ENCODE results near the gene SMAD6. TPM values are rescaled to one million over a fixed set of nuclear protein-coding genes. Genes with fewer than 3 reads are reported as not detected.

The SMAD6 gene
- total RNA-seq, 2 donors from 2014 or later = 9.4 to 22.0 TPM

DNA sequence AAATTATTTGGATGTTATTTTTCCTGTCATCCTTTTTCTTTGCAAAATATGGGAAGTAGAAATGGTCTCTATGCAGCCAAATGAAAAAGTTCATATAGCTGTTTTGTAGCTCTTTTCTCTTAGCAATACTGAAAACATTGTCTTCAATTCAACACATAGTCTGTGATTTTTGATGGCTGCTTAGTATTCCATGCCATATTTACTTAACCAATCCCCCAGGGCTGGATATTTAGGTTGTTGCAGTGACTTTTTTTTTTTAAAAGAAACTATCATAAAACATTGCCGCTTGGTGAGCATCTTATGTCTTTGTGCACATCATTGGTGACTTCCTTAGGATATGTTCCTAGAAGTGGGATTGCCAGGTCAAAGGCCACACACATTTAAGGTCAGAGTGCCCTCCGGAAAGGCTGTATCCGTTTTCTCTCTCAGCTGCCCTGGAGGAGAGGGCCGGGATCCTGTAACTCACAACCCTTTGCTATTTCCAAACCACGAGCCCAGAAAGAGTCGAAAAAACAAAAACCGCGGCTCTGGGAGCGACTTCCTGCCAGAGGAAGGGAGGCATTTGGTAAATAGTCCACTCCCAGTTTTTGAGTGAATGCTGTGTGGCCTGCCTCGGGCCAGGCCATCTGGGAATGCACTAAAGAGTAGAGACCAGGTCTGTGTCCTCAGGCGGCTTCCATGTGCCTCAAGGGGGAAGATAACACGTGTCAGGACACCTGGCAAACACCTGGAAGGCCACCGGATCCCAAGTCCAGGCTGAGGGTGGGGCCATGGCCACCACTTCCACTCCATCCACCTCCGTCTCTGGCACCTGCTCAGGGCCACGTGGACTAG lies 41.9 kb downstream of the SMAD6 start:
- H3K4me3 ChIP-seq = no peak overlapping the region
- H3K36me3 ChIP-seq = no peaks in the 10 kb centered on the region
- no peaks in the 10 kb centered on the region for H3K27me3 ChIP-seq
- no peaks in the 10 kb centered on the region for H3K4me1 ChIP-seq
- no peaks in the 10 kb centered on the region for H3K9me3 ChIP-seq
- intact Hi-C loops (cut with DNase I) = no loop called here
- peak overlapping the region in 1 of 2 donors; percentile 7 for H3K9ac ChIP-seq (ENCODE audit: low read depth in 2 of 2, low read length in 2 of 2)
- H3K27ac ChIP-seq = no peak overlapping the region
- no peak for DNase-seq
- TF ChIP-seq, protein P1, sequence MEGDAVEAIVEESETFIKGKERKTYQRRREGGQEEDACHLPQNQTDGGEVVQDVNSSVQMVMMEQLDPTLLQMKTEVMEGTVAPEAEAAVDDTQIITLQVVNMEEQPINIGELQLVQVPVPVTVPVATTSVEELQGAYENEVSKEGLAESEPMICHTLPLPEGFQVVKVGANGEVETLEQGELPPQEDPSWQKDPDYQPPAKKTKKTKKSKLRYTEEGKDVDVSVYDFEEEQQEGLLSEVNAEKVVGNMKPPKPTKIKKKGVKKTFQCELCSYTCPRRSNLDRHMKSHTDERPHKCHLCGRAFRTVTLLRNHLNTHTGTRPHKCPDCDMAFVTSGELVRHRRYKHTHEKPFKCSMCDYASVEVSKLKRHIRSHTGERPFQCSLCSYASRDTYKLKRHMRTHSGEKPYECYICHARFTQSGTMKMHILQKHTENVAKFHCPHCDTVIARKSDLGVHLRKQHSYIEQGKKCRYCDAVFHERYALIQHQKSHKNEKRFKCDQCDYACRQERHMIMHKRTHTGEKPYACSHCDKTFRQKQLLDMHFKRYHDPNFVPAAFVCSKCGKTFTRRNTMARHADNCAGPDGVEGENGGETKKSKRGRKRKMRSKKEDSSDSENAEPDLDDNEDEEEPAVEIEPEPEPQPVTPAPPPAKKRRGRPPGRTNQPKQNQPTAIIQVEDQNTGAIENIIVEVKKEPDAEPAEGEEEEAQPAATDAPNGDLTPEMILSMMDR (IDR thresholded peaks at IDR 0.05) = no peak

DNA sequence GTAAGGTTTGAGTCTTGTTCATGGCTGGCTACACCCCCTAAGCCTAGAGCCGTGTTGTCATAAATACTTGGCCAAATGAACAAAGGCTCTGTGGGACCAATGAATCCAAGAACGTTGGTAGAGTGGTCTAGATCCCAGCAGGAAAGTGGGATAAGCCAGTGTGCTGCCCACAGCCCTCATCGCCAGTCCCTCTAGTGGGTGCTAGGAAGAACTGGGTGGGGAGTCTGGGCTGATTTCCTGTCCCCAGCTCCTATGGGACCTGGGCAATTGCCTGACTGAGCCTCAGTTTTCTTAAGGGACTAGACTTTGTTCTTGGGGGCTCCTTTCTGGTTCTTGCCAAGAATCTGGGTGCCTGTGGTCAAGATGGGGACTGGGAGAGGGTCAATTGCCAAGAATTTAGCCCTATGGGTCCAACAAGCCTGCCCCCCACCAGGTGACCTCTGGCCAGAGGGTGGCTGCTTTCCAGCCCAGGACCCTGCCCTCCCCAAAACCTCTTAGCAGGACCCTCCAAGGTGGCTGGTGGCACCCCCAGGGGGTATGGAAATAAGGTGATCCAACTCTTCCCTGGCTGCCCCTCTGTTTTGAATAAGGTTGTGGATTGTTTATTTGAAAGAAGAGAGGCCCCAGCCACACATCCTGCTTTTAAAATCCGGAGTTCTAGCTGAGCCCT lies 42.7 kb downstream of the SMAD6 start:
- intact Hi-C loops (cut with DNase I) = no loop called here
- no peaks in the 10 kb centered on the region for H3K4me1 ChIP-seq
- H3K4me3 ChIP-seq = no peak overlapping the region
- H3K9ac ChIP-seq (ENCODE audit: low read depth in 2 of 2, low read length in 2 of 2) = peak overlapping the region in 1 of 2 donors; percentile 7
- TF ChIP-seq, protein P1 (IDR thresholded peaks at IDR 0.05) = no peak
- no peaks in the 10 kb centered on the region for H3K36me3 ChIP-seq
- H3K27ac ChIP-seq = no peak overlapping the region
- no peaks in the 10 kb centered on the region for H3K27me3 ChIP-seq
- DNase-seq = no peak
- no peaks in the 10 kb centered on the region for H3K9me3 ChIP-seq

DNA sequence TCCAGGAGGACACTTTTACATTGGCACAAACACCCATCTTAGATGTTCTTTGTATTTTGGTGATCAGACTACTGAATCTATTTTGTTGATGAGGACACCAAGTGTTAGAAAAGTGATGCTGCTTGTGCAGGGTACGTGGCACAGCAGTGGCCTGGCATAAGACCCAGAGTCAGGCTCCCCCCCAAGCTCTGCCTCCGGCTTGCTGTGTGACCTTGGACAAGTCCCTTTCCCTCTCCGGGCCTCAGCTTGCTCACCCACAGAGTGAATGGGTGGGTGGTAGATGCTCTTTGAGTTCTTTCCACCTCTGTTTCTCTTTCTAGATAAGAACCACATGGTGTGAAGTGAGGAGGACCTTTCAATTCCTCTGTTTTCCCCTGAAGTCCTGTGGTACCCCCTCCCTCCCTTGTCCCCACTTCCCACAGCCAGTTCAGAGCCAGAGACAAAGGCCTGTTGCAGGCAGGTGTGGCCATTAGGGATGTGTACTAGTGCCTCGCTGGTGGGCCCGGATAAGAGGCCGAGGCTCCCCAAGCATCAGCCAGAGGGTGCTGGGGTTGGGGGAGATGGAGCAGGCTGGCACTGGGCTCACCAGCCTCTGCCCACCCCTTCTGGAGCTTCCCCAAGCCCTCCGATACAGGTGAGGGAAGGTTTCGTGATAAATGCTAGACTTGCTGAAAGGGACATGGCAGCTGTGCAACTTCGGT lies 43.6 kb downstream of the SMAD6 start:
- intact Hi-C loops (cut with DNase I) = no loop called here
- no peak for DNase-seq
- Histone ChIP-seq H3K27me3 (no peaks in the 10 kb centered on the region), H3K9ac (ENCODE audit: low read depth in 2 of 2, low read length in 2 of 2) (no peak overlapping the region), H3K9me3 (no peaks in the 10 kb centered on the region), H3K4me1 (no peaks in the 10 kb centered on the region), H3K4me3 (no peak overlapping the region), H3K36me3 (no peaks in the 10 kb centered on the region), H3K27ac (no peak overlapping the region)
- TF ChIP-seq, protein P1 (IDR thresholded peaks at IDR 0.05) = no peak

DNA sequence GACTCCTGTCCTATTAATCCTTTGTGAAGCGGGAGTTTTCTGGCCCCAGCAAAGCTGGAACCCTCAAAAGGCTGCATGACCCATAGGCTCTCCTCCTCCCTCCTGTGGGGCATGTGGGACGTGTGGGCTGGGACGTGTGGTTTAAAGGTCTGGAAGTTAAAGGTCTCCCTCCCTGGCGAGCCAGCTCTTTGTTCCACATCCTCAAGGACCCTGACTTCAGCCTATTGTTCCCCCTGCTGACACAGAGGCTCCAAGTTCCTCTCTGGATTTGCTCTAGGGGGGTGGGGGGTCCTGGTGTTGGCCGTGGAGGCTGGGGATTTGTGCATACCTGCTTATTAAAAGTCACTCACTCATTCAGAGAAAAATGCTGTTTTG lies 44.2 kb downstream of the SMAD6 start:
- H3K36me3 ChIP-seq = no peaks in the 10 kb centered on the region
- no peak overlapping the region for H3K9ac ChIP-seq (ENCODE audit: low read depth in 2 of 2, low read length in 2 of 2)
- H3K9me3 ChIP-seq = no peaks in the 10 kb centered on the region
- no peak overlapping the region for H3K27ac ChIP-seq
- DNase-seq = no peak
- no peaks in the 10 kb centered on the region for H3K4me1 ChIP-seq
- intact Hi-C loops (cut with DNase I) = no loop called here
- no peaks in the 10 kb centered on the region for H3K27me3 ChIP-seq
- TF ChIP-seq, protein P1 (IDR thresholded peaks at IDR 0.05) = no peak
- no peak overlapping the region for H3K4me3 ChIP-seq

DNA sequence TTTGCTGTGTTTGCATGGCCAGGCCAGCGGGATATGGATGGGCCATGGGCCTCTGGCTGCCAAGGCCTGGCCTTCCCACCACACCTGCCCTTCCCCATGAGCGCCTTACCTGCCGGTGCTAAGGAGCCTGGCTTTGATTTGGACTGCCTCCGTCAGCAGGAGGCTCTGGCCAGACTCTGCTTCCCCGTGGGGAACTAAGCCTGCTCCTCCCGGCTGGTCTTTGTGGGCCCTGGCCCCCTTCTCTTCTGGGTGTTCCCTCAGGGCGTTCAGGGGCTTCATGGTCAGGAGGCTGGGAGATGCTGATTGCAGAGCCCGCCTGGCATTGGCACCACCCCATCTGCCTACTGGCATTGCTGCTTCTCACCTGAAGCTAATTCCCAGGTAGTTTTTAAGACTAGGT lies 45.2 kb downstream of the SMAD6 start:
- H3K27ac ChIP-seq = no peak overlapping the region
- no peak overlapping the region for H3K9ac ChIP-seq (ENCODE audit: low read depth in 2 of 2, low read length in 2 of 2)
- intact Hi-C loops (cut with DNase I) = no loop called here
- H3K4me1 ChIP-seq = no peaks in the 10 kb centered on the region
- no peak overlapping the region for H3K4me3 ChIP-seq
- TF ChIP-seq, protein P1 (IDR thresholded peaks at IDR 0.05) = no peak
- no peaks in the 10 kb centered on the region for H3K9me3 ChIP-seq
- no peaks in the 10 kb centered on the region for H3K36me3 ChIP-seq
- DNase-seq = no peak
- no peaks in the 10 kb centered on the region for H3K27me3 ChIP-seq

All from colonic mucosa (tissue), 4 donors.